ENCODE results near the gene LDLRAD4.
A peak's percentile ranks its signal among the peaks of the same experiment; 100 is the strongest.

LDLRAD4 gene

GRCh38 chr18:13513021-13513420 is 294.5 kb downstream of the LDLRAD4 start:
- no peak for DNase-seq (ENCODE audit: low spot score)

GRCh38 chr18:13513481-13513880 is 294.9 kb downstream of the LDLRAD4 start:
- DNase-seq (ENCODE audit: low spot score) = no peak

GRCh38 chr18:13514558-13514957 is 296.0 kb downstream of the LDLRAD4 start:
- no peak for DNase-seq (ENCODE audit: low spot score)

- no peak for DNase-seq (ENCODE audit: low spot score)
Observed at GRCh38 chr18:13516855-13517254, 298.3 kb downstream of the LDLRAD4 start.

GRCh38 chr18:13517369-13517768 is 298.8 kb downstream of the LDLRAD4 start:
- no peak for DNase-seq (ENCODE audit: low spot score)

GRCh38 chr18:13518382-13518781 is 299.8 kb downstream of the LDLRAD4 start:
- no peak for DNase-seq (ENCODE audit: low spot score)

- no peak for DNase-seq (ENCODE audit: low spot score)
Observed at GRCh38 chr18:13520306-13520705, 301.7 kb downstream of the LDLRAD4 start.

- DNase-seq (ENCODE audit: low spot score) = no peak
Observed at GRCh38 chr18:13520741-13521140, 302.2 kb downstream of the LDLRAD4 start.

GRCh38 chr18:13521418-13521817 is 302.9 kb downstream of the LDLRAD4 start:
- DNase-seq (ENCODE audit: low spot score) = no peak

GRCh38 chr18:13522256-13522655 is 303.7 kb downstream of the LDLRAD4 start:
- DNase-seq (ENCODE audit: low spot score) = no peak

- DNase-seq (ENCODE audit: low spot score) = no peak
Observed at GRCh38 chr18:13522861-13523660, 304.5 kb downstream of the LDLRAD4 start.

GRCh38 chr18:13524054-13524453 is 305.5 kb downstream of the LDLRAD4 start:
- DNase-seq (ENCODE audit: low spot score) = no peak

GRCh38 chr18:13524811-13525210 is 306.3 kb downstream of the LDLRAD4 start:
- DNase-seq (ENCODE audit: low spot score) = no peak

- DNase-seq (ENCODE audit: low spot score) = no peak
Observed at GRCh38 chr18:13525381-13526029, 306.9 kb downstream of the LDLRAD4 start.

GRCh38 chr18:13526519-13526918 is 308.0 kb downstream of the LDLRAD4 start:
- DNase-seq (ENCODE audit: low spot score) = no peak

GRCh38 chr18:13527256-13527655 is 308.7 kb downstream of the LDLRAD4 start:
- no peak for DNase-seq (ENCODE audit: low spot score)

- DNase-seq (ENCODE audit: low spot score) = no peak
Observed at GRCh38 chr18:13527730-13528129, 309.2 kb downstream of the LDLRAD4 start.

GRCh38 chr18:13528739-13529392 is 310.3 kb downstream of the LDLRAD4 start:
- no peak for DNase-seq (ENCODE audit: low spot score)

- no peak for DNase-seq (ENCODE audit: low spot score)
Observed at GRCh38 chr18:13530033-13530878, 311.7 kb downstream of the LDLRAD4 start.

GRCh38 chr18:13530879-13531387 is 312.4 kb downstream of the LDLRAD4 start:
- peak; percentile 82 for DNase-seq (ENCODE audit: low spot score)

GRCh38 chr18:13531681-13532325 is 313.2 kb downstream of the LDLRAD4 start:
- no peak for DNase-seq (ENCODE audit: low spot score)

Data from globus pallidus (tissue), 1 donor.